Erythroblast (primary cell): ENCODE data around the gene HOATZ.
A peak's percentile ranks its signal among the peaks of the same experiment; 100 is the strongest.

Experiments used
- DNase-seq, 2 experiments: peaks; one replicate each; lab custom pipeline; 2025; lab: John Stamatoyannopoulos, UW
- GATA1 ChIP-seq: IDR thresholded peaks from 2 replicates; pipeline ENCODE4 v1.6.1; 2011; ENCODE audit warnings: low read depth, mild to moderate bottlenecking, control low read depth, low read length, moderate library complexity
- POLR2A ChIP-seq: IDR thresholded peaks from 2 replicates; pipeline ENCODE4 v1.6.1; 2011; ENCODE audit warnings: mild to moderate bottlenecking, low read length

HOATZ gene

GRCh38 chr11:111548525-111548924 lies 33.9 kb downstream of the HOATZ start:
- TF ChIP-seq POLR2A: no peak
- no peak for TF ChIP-seq GATA1
- no peak for DNase-seq

GRCh38 chr11:111549196-111549868 lies 34.8 kb downstream of the HOATZ start:
- no peak for TF ChIP-seq POLR2A
- TF ChIP-seq GATA1: no peak
- no peak for DNase-seq

- TF ChIP-seq GATA1 (no peak), POLR2A (no peak)
- DNase-seq: no peak
Observed at GRCh38 chr11:111549869-111550203, 35.3 kb downstream of the HOATZ start.

GRCh38 chr11:111550258-111550657 lies 35.7 kb downstream of the HOATZ start:
- no peak for TF ChIP-seq GATA1
- TF ChIP-seq POLR2A: no peak
- no peak for DNase-seq

GRCh38 chr11:111554532-111554931 lies 40.0 kb downstream of the HOATZ start:
- no peak for DNase-seq
- TF ChIP-seq POLR2A: no peak
- TF ChIP-seq GATA1: no peak

- no peak for DNase-seq
- TF ChIP-seq GATA1 (no peak), POLR2A (no peak)
Observed at GRCh38 chr11:111555255-111555654, 40.7 kb downstream of the HOATZ start.

GRCh38 chr11:111557425-111558111 lies 43.0 kb downstream of the HOATZ start:
- no peak for DNase-seq
- TF ChIP-seq GATA1 (no peak), POLR2A (no peak)

GRCh38 chr11:111559800-111560464 lies 45.4 kb downstream of the HOATZ start:
- TF ChIP-seq POLR2A (no peak), GATA1 (no peak)
- no peak for DNase-seq

GRCh38 chr11:111560800-111561199 lies 46.2 kb downstream of the HOATZ start:
- no peak for DNase-seq
- no peak for TF ChIP-seq GATA1
- TF ChIP-seq POLR2A: no peak

GRCh38 chr11:111561306-111561705 lies 46.7 kb downstream of the HOATZ start:
- TF ChIP-seq GATA1 (no peak), POLR2A (no peak)
- DNase-seq: no peak

- no peak for DNase-seq
- no peak for TF ChIP-seq POLR2A
- TF ChIP-seq GATA1: no peak
Observed at GRCh38 chr11:111561791-111562325, 47.3 kb downstream of the HOATZ start.

- TF ChIP-seq POLR2A (no peak), GATA1 (no peak)
- no peak for DNase-seq
Observed at GRCh38 chr11:111562692-111563389, 48.3 kb downstream of the HOATZ start.

- peak; percentile 65 to 86 for DNase-seq
- TF ChIP-seq GATA1: no peak
- no peak for TF ChIP-seq POLR2A
Observed at GRCh38 chr11:111565114-111565720, 50.6 kb downstream of the HOATZ start.
